DOHH2 (cell line): Measurements from ENCODE around the gene PQBP1.
A peak's percentile ranks its signal among the peaks of the same experiment; 100 is the strongest.

ENCODE experiments used
- H3F3A ChIP-seq: fragments of 200-600 bp; sonication (generic), shearing (Covaris generic); 2 replicates; pipeline ENCODE4 v1.6.0; 2016; ENCODE audit warnings: antibody characterized with exemption, mild to moderate bottlenecking; ENCODE audit not compliant: control insufficient read depth, insufficient read depth
- H3K27ac ChIP-seq: fragments of 200-600 bp; sonication (generic); 2 replicates; pipeline ENCODE4 v1.5.1; 2014; ENCODE audit warnings: low read depth, mild to moderate bottlenecking, low read length, moderate library complexity
- H3K27me3 ChIP-seq: fragments of 200-600 bp; sonication (generic); 2 replicates; pipeline ENCODE4 v1.6.1; 2014; ENCODE audit warnings: mild to moderate bottlenecking, low read length, mixed read lengths; ENCODE audit not compliant: control insufficient read depth
- H3K36me3 ChIP-seq: fragments of 200-600 bp; sonication (generic); 2 replicates; pipeline ENCODE4 v1.6.1; 2014; ENCODE audit warnings: mild to moderate bottlenecking, low read length, moderate library complexity, mixed read lengths; ENCODE audit not compliant: control insufficient read depth
- H3K4me1 ChIP-seq: fragments of 200-600 bp; sonication (generic); 2 replicates; pipeline ENCODE4 v1.6.1; 2014; ENCODE audit warnings: mild to moderate bottlenecking, low read length, mixed read lengths; ENCODE audit not compliant: control insufficient read depth
- H3K4me2 ChIP-seq: fragments of 200-600 bp; sonication (generic); 2 replicates; pipeline ENCODE4 v1.6.0; 2014; ENCODE audit warnings: mild to moderate bottlenecking, low read length, moderate library complexity
- H3K4me3 ChIP-seq: fragments of 200-600 bp; sonication (generic); 2 replicates; pipeline ENCODE4 v1.5.1; 2014; ENCODE audit warnings: mild to moderate bottlenecking, low read length, mixed read lengths
- H3K79me2 ChIP-seq: fragments of 200-600 bp; sonication (generic); 2 replicates; pipeline ENCODE4 v1.6.1; 2014; ENCODE audit warnings: mild to moderate bottlenecking, low read length, mixed read lengths; ENCODE audit not compliant: control insufficient read depth
- H3K9me2 ChIP-seq: fragments of 200-600 bp; sonication (generic); replicated peaks from 2 replicates; pipeline ENCODE4 v1.6.1; 2014; ENCODE audit warnings: mild to moderate bottlenecking, low read length, mixed read lengths; ENCODE audit not compliant: control insufficient read depth
- H3K9me3 ChIP-seq: fragments of 200-600 bp; sonication (generic); 2 replicates; pipeline ENCODE4 v1.6.1; 2014; ENCODE audit warnings: antibody characterized with exemption, low read length, mixed read lengths; ENCODE audit not compliant: control insufficient read depth, insufficient read depth
- H4K20me1 ChIP-seq: fragments of 200-600 bp; sonication (generic); 2 replicates; pipeline ENCODE4 v1.6.0; 2014; ENCODE audit warnings: low read depth, mild to moderate bottlenecking, antibody characterized with exemption, low read length, moderate library complexity; ENCODE audit not compliant: control insufficient read depth, insufficient read depth
- EZH2phosphoT487 ChIP-seq: fragments of 200-600 bp; sonication (generic); IDR thresholded peaks from 2 replicates; pipeline ENCODE4 v1.6.1; 2017; ENCODE audit warnings: borderline replicate concordance, mild to moderate bottlenecking, antibody characterized with exemption, low read length, moderate library complexity, mixed read lengths
- TF ChIP-seq, protein P1 (sequence below): fragments of 200-600 bp; sonication (generic); IDR thresholded peaks from one replicate; pipeline ENCODE4 v1.5.1; 2014; ENCODE audit warnings: antibody characterized with exemption, mild to moderate bottlenecking, low read depth, low read length; ENCODE audit not compliant: poor library complexity, severe bottlenecking

PQBP1 gene

DNA sequence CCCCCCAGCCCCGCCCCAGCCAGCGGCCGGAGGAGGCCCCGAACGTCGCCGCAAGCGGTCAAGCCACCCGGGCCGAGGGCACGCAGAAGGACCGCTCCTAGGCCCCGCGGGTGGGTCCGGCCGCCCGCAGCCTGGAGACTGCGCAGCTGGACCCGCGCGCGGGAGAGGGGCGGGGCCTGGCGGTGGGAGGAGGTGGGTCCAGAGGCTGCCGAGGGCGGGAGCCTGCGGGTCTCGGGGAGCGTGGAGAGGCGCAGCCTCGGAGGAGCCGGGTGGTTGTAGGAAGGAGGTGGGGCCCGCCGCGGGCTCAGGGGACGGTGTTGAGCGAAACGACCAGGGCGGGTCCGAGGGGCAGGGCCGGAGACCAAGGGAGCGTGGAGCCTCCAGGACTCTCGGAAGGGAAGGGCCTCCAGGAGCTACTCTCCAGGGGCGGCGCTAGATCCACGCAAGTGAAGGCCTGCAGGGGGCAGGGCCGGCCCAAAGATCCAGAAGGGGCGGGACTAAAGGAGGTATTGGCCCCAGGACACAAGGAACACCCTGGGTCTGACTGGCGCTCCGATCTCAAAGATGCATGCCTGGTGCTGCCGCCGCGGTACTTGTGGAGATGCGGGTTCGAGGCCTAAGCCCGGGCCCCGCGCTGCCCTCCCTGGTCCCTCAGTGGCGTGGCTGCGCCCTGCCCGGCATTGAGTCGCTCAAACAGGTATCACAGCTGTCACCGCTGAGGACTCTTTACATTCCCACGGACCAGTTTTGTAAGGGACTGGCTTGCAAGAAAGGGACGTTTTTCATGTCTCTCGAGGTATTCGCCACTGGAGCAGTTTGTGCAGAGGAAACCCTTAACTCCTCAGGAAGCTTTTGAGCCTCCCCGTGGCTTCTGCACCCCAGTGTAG is 6.1 kb upstream of the PQBP1 start:
- 0 out of 2 replicates have a peak, but pooled peaks cover 3% of the 10 kb centered on the region for H4K20me1 ChIP-seq
- peak overlapping the region; percentile 77 for H3K4me3 ChIP-seq
- H3K79me2 ChIP-seq: peaks cover 16% of the 10 kb centered on the region
- no peaks in the 10 kb centered on the region for H3K27me3 ChIP-seq
- no peaks in the 10 kb centered on the region for H3F3A ChIP-seq
- H3K4me1 ChIP-seq: peaks cover 19% of the 10 kb centered on the region
- H3K27ac ChIP-seq: no peak overlapping the region
- TF ChIP-seq EZH2phosphoT487: no peak
- TF ChIP-seq, protein P1, sequence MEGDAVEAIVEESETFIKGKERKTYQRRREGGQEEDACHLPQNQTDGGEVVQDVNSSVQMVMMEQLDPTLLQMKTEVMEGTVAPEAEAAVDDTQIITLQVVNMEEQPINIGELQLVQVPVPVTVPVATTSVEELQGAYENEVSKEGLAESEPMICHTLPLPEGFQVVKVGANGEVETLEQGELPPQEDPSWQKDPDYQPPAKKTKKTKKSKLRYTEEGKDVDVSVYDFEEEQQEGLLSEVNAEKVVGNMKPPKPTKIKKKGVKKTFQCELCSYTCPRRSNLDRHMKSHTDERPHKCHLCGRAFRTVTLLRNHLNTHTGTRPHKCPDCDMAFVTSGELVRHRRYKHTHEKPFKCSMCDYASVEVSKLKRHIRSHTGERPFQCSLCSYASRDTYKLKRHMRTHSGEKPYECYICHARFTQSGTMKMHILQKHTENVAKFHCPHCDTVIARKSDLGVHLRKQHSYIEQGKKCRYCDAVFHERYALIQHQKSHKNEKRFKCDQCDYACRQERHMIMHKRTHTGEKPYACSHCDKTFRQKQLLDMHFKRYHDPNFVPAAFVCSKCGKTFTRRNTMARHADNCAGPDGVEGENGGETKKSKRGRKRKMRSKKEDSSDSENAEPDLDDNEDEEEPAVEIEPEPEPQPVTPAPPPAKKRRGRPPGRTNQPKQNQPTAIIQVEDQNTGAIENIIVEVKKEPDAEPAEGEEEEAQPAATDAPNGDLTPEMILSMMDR: peak; percentile 60
- H3K9me2 ChIP-seq: no peaks in the 10 kb centered on the region
- peaks cover 2% of the 10 kb centered on the region; the same call in 1 of the 2 replicates for H3K36me3 ChIP-seq
- peak overlapping the region; percentile 80 for H3K4me2 ChIP-seq
- H3K9me3 ChIP-seq: no peaks in the 10 kb centered on the region

- TF ChIP-seq, protein P1: no peak
- TF ChIP-seq EZH2phosphoT487: no peak
- Histone ChIP-seq H3K27ac (no peak overlapping the region), H3K9me3 (no peaks in the 10 kb centered on the region), H3K36me3 (peaks cover 2% of the 10 kb centered on the region; the same call in 1 of the 2 replicates), H3K79me2 (peaks cover 25% of the 10 kb centered on the region), H3K4me1 (peaks cover 20% of the 10 kb centered on the region), H3K4me3 (no peak overlapping the region), H3K27me3 (no peaks in the 10 kb centered on the region), H3K4me2 (no peak overlapping the region), H3K9me2 (no peaks in the 10 kb centered on the region), H3F3A (no peaks in the 10 kb centered on the region), H4K20me1 (0 out of 2 replicates have a peak, but pooled peaks cover 3% of the 10 kb centered on the region)
These were observed 4.8 kb upstream of the PQBP1 start for GRCh38 chrX:48892896-48893295.

GRCh38 chrX:48893556-48894348 is 4.0 kb upstream of the PQBP1 start:
- Histone ChIP-seq H3K27ac (no peak overlapping the region), H3K36me3 (peaks cover 2% of the 10 kb centered on the region; the same call in 1 of the 2 replicates), H4K20me1 (0 out of 2 replicates have a peak, but pooled peaks cover 3% of the 10 kb centered on the region), H3K9me2 (no peaks in the 10 kb centered on the region), H3K4me3 (no peak overlapping the region), H3K9me3 (no peaks in the 10 kb centered on the region), H3K4me1 (peaks cover 20% of the 10 kb centered on the region), H3K27me3 (no peaks in the 10 kb centered on the region), H3F3A (no peaks in the 10 kb centered on the region), H3K79me2 (peaks cover 31% of the 10 kb centered on the region), H3K4me2 (no peak overlapping the region)
- TF ChIP-seq EZH2phosphoT487: no peak
- TF ChIP-seq, protein P1: no peak
